SK-N-SH (cell line): ENCODE data around the gene PDE6A. TPM values are rescaled to one million over a fixed set of nuclear protein-coding genes. Genes with fewer than 3 reads are reported as not detected.

ENCODE experiments used
- CTCF ChIA-PET: fragments of 300-600, 350-600 bp; formaldehyde crosslinking; extraction: SDS; loops from one replicate; lab custom pipeline; 2021; lab: Yijun Ruan, JAX
- POLR2A ChIA-PET: fragments of 350-600 bp; sonication (Branson Sonifier 250); formaldehyde crosslinking; extraction: SDS; loops from one replicate; lab custom pipeline; 2020; ENCODE audit warnings: antibody characterized with exemption, inconsistent platforms; lab: Yijun Ruan, JAX
- DNase-seq: peaks from one replicate; pipeline ENCODE4 v3.0.0; 2012
- H2AFZ ChIP-seq: fragments of 200-600 bp; sonication (generic); 2 replicates; pipeline ENCODE4 v1.8.1; 2016; ENCODE audit warnings: antibody characterized with exemption, mild to moderate bottlenecking, low read depth
- H3F3A ChIP-seq: fragments of 200-600 bp; sonication (generic); replicated peaks from 2 replicates; pipeline ENCODE3; 2016; ENCODE audit warnings: antibody characterized with exemption, mild to moderate bottlenecking; ENCODE audit not compliant: insufficient read depth
- H3K27ac ChIP-seq, 2 experiments: fragments of 200-500 bp in 1 of 2; fragments of 200-600 bp in 1 of 2; sonication (Bioruptor generic) in 1 of 2; sonication (generic), shearing (Covaris generic) in 1 of 2; 2 replicates each; pipeline versions ENCODE4 v1.5.1 to v1.6.1; 2014 to 2016; ENCODE audit warnings: low read depth in 2 of 2, inconsistent platforms in 1 of 2, low read length in 1 of 2, mild to moderate bottlenecking in 1 of 2, mixed read lengths in 1 of 2
- H3K27me3 ChIP-seq: fragments of 200-600 bp; sonication (generic), shearing (Covaris generic); 2 replicates; pipeline ENCODE4 v1.6.1; 2016; ENCODE audit warnings: mixed run types; ENCODE audit not compliant: insufficient read depth
- H3K36me3 ChIP-seq, 2 experiments: fragments of 200-500 bp in 1 of 2; fragments of 200-600 bp in 1 of 2; sonication (Bioruptor generic) in 1 of 2; sonication (generic) in 1 of 2; replicated peaks in 1 of 2; 2 replicates each; pipeline versions ENCODE3 to v1.5.1; 2014 to 2016; ENCODE audit warnings: low read length in 1 of 2, mild to moderate bottlenecking in 1 of 2; ENCODE audit not compliant: insufficient read depth in 2 of 2, control insufficient read depth in 1 of 2
- H3K4me1 ChIP-seq, 2 experiments: fragments of 200-500 bp in 1 of 2; fragments of 200-600 bp in 1 of 2; sonication (Bioruptor generic) in 1 of 2; sonication (generic), shearing (Covaris generic) in 1 of 2; 2 replicates each; pipeline versions ENCODE4 v1.5.1 to v1.6.1; 2014 to 2016; ENCODE audit warnings: low read depth in 1 of 2, low read length in 1 of 2, mixed run types in 1 of 2; ENCODE audit not compliant: insufficient read depth in 2 of 2, control insufficient read depth in 1 of 2
- H3K4me2 ChIP-seq: fragments of 200-600 bp; sonication (generic), shearing (Covaris generic); 2 replicates; pipeline ENCODE4 v1.6.1; 2017; ENCODE audit warnings: mixed run types
- H3K4me3 ChIP-seq, 2 experiments: fragments of 200-500 bp in 1 of 2; fragments of 200-600 bp in 1 of 2; sonication (Bioruptor generic) in 1 of 2; sonication (generic), shearing (Covaris generic) in 1 of 2; 2 replicates each; pipeline versions ENCODE4 v1.5.1 to v1.8.1; 2014 to 2016; ENCODE audit warnings: low read depth in 2 of 2, inconsistent platforms in 1 of 2, low read length in 1 of 2, mild to moderate bottlenecking in 1 of 2, mixed read lengths in 1 of 2, moderate library complexity in 1 of 2
- H3K79me2 ChIP-seq: fragments of 200-600 bp; sonication (generic); 2 replicates; pipeline ENCODE4 v1.8.1; 2017; ENCODE audit warnings: mild to moderate bottlenecking; ENCODE audit not compliant: insufficient read depth
- H3K9ac ChIP-seq: fragments of 200-600 bp; sonication (generic); 2 replicates; pipeline ENCODE4 v1.6.1; 2017; ENCODE audit warnings: mixed run types
- H3K9me2 ChIP-seq: fragments of 200-600 bp; sonication (generic); 2 replicates; pipeline ENCODE4 v1.6.1; 2017; ENCODE audit warnings: mixed run types
- H3K9me3 ChIP-seq: fragments of 200-600 bp; sonication (generic); 2 replicates; pipeline ENCODE4 v1.6.1; 2017; ENCODE audit warnings: mixed run types, mild to moderate bottlenecking, moderate library complexity
- H4K20me1 ChIP-seq: fragments of 200-600 bp; sonication (generic); 2 replicates; pipeline ENCODE4 v1.6.1; 2017; ENCODE audit warnings: mild to moderate bottlenecking, mixed run types; ENCODE audit not compliant: insufficient read depth
- EZH2phosphoT487 ChIP-seq: fragments of 200-600 bp; sonication (generic); IDR thresholded peaks from 2 replicates; pipeline ENCODE4 v1.6.1; 2017; ENCODE audit warnings: low read depth, mixed run types, mild to moderate bottlenecking, antibody characterized with exemption, moderate library complexity, borderline replicate concordance
- GABPA ChIP-seq: IDR thresholded peaks from 2 replicates; pipeline ENCODE4 v1.4.0; 2012; ENCODE audit warnings: low read depth, mild to moderate bottlenecking
- GATA2 ChIP-seq: sonication (generic); formaldehyde crosslinking; IDR thresholded peaks from 2 replicates; pipeline ENCODE4 v1.5.0; 2020; ENCODE audit warnings: mild to moderate bottlenecking, missing genetic modification reagents
- POLR2AphosphoS5 ChIP-seq: IDR thresholded peaks from 2 replicates; pipeline ENCODE4 v1.6.1; 2012; ENCODE audit warnings: low read depth, low read length
- RAD21 ChIP-seq: IDR thresholded peaks from 2 replicates; pipeline ENCODE4 v1.6.1; 2012; ENCODE audit warnings: mild to moderate bottlenecking, low read length
- RCOR1 ChIP-seq: fragments of 150-350 bp; IDR thresholded peaks from 2 replicates; pipeline ENCODE4 v1.6.1; 2017; ENCODE audit warnings: antibody characterized with exemption, low read length
- RFX5 ChIP-seq: IDR thresholded peaks from 2 replicates; pipeline ENCODE4 v1.6.1; 2012; ENCODE audit warnings: mild to moderate bottlenecking, improper control_type of control experiment, low read length
- RXRA ChIP-seq: IDR thresholded peaks from 2 replicates; pipeline ENCODE4 v1.4.0; 2012; ENCODE audit warnings: low read depth, mild to moderate bottlenecking, borderline replicate concordance
- SIN3A ChIP-seq: IDR thresholded peaks from 2 replicates; pipeline ENCODE4 v1.6.1; 2012; ENCODE audit warnings: low read depth, mild to moderate bottlenecking, low read length, moderate library complexity, borderline replicate concordance
- SMC3 ChIP-seq: IDR thresholded peaks from 2 replicates; pipeline ENCODE4 v1.6.1; 2012; ENCODE audit warnings: low read depth, low read length, improper control_type of control experiment
- TAF1 ChIP-seq: IDR thresholded peaks from 2 replicates; pipeline ENCODE4 v1.6.1; 2012; ENCODE audit warnings: low read depth, mild to moderate bottlenecking, low read length, moderate library complexity, borderline replicate concordance
- TEAD4 ChIP-seq: IDR thresholded peaks from 2 replicates; pipeline ENCODE4 v1.4.0; 2012; ENCODE audit warnings: mild to moderate bottlenecking, borderline replicate concordance; ENCODE audit not compliant: insufficient read depth
- ZBTB33 ChIP-seq: IDR thresholded peaks from 2 replicates; pipeline ENCODE4 v1.4.0; 2012; ENCODE audit warnings: low read depth, borderline replicate concordance
- WGBS: methylation state at CpG from one replicate; pipeline ENCODE4 v1.1.6; 2017; ENCODE audit warnings: low lambda C conversion rate; 5-methylcytosine and 5-hydroxymethylcytosine counted together
- polyA plus RNA-seq, 3 experiments: library from polyadenylated mRNA; depleted of rRNA; stranded (reverse); fragments of >200 nt; gene quantifications; 2 replicates each; pipeline ENCODE4 v1.2.3, GENCODE V29; 2012
- TF ChIP-seq, protein P1 (sequence below): IDR thresholded peaks from 2 replicates; pipeline ENCODE4 v1.6.1; 2012; ENCODE audit warnings: mild to moderate bottlenecking, low read depth, low read length, moderate library complexity

Gene PDE6A
- polyA plus RNA-seq, 1 of the 3 experiments (the other 2 are of a cell fraction): 0.05 TPM

DNA sequence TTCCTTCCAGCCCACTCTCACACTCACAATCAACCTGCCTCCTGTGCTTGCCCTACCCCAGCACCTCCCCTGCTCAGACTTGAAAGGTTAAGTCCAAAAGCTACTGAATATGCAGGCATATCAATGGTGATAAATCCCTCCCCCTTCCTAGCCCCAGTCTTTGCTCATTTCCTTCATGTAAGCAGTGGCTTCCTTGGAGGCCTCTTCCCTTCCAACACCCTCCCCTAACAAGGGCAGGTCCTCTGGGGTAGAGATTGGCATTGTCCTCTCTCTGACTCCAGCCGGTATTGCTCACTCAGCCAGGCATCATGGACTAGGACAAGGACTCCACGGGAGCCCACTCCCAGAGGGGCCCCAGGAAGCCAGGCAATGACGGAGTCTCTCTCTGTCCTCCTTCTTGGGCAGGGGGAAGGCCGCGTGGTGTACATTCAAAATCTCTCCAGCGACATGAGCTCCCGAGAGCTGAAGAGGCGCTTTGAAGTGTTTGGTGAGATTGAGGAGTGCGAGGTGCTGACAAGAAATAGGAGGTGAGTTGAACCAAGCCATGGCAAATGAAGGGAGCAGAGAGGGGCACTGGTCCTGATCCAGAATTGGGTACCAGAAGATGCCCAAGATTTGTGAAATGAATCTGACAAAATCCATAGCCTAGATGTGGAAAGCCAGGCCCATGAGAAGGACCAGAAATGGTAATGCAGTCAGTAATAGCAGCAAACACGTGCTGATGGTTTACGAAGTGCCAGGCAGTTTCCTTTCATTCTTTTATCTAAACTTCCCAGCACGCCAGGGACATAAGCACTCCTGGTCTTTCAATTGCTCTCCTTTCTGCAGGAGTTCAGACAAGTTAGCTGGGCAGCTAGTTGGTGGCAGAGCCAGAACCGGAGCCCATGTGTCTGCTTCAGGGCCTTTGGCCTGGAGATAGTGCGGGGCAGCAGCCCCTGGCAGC lies 102.5 kb downstream of the PDE6A start:
- CTCF ChIA-PET: interaction anchor here (17.7 to 32.2 kb wide), 4 partner anchors 8 to 204 kb away, joined by 460 to 730 read pairs (median 483); no protein-coding TSS in a partner anchor
- H4K20me1 ChIP-seq: no peaks in the 10 kb centered on the region
- TF ChIP-seq SMC3 (no peak), GABPA (no peak), TAF1 (no peak), POLR2AphosphoS5 (no peak), GATA2 (CRISPR knock-in tag) (no peak), RCOR1 (no peak), RXRA (no peak), RFX5 (no peak), RAD21 (no peak), SIN3A (no peak), TEAD4 (no peak), ZBTB33 (no peak), EZH2phosphoT487 (no peak)
- TF ChIP-seq, protein P1, sequence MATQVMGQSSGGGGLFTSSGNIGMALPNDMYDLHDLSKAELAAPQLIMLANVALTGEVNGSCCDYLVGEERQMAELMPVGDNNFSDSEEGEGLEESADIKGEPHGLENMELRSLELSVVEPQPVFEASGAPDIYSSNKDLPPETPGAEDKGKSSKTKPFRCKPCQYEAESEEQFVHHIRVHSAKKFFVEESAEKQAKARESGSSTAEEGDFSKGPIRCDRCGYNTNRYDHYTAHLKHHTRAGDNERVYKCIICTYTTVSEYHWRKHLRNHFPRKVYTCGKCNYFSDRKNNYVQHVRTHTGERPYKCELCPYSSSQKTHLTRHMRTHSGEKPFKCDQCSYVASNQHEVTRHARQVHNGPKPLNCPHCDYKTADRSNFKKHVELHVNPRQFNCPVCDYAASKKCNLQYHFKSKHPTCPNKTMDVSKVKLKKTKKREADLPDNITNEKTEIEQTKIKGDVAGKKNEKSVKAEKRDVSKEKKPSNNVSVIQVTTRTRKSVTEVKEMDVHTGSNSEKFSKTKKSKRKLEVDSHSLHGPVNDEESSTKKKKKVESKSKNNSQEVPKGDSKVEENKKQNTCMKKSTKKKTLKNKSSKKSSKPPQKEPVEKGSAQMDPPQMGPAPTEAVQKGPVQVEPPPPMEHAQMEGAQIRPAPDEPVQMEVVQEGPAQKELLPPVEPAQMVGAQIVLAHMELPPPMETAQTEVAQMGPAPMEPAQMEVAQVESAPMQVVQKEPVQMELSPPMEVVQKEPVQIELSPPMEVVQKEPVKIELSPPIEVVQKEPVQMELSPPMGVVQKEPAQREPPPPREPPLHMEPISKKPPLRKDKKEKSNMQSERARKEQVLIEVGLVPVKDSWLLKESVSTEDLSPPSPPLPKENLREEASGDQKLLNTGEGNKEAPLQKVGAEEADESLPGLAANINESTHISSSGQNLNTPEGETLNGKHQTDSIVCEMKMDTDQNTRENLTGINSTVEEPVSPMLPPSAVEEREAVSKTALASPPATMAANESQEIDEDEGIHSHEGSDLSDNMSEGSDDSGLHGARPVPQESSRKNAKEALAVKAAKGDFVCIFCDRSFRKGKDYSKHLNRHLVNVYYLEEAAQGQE: no peak
- TF ChIP-seq, all 33 proteins: peak for 0
- WGBS: 86% methylated on average over 14 of the region's 14 CpGs
- H3K4me1 ChIP-seq: no peaks in the 10 kb centered on the region
- H3K9me3 ChIP-seq: no peaks in the 10 kb centered on the region
- no peaks in the 10 kb centered on the region for H3F3A ChIP-seq
- POLR2A ChIA-PET: no interaction called here
- no peak overlapping the region for H3K4me2 ChIP-seq
- no peaks in the 10 kb centered on the region for H3K79me2 ChIP-seq
- DNase-seq: no peak
- no peaks in the 10 kb centered on the region for H3K36me3 ChIP-seq
- H3K9ac ChIP-seq: no peak overlapping the region
- no peak overlapping the region for H2AFZ ChIP-seq
- no peaks in the 10 kb centered on the region for H3K27me3 ChIP-seq
- H3K4me3 ChIP-seq: no peak overlapping the region
- no peaks in the 10 kb centered on the region for H3K9me2 ChIP-seq
- no peak overlapping the region for H3K27ac ChIP-seq
